Measurements from ENCODE around the gene CT55.
"Not testable (repeated sequence)": the region's sequence is repeated elsewhere in the genome, so short reads cannot be mapped to it uniquely, and the experiment has no call there.

The CT55 gene

DNA sequence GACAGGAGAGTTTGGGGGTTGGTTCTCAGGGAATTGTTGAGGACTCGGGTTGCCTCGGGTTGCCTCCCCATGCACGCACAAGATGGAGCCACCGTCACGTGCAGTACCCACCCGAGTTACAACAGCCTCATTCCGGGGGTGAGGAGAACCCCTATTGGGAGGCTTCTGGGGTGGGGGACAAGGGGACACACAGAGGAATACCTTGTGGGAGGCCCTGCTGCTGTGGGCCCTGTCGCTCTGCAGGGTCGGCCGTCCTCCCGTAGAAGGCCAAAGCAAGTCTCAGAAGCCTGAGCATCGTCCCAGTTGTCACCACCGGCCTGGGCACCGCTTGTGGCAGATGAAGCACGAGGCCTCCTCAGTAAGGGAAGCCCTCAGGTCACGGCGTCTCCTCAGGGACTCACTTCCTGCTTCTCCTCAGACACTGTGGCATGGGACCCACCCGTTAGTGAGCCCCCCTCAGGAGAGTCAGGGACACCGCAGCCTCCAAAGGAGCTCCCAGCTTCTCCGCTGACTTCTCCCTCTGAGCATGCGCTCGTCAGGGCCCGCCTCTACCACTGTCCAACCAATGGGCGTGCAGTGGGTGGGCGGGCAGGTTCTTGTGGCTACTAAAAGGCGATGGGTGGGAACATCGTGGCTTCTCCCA is at the start of gene CT55:
CT55 (minus strand) TSS at position 522 of the 643 bp plus-strand sequence; CDS start at position 295, 227 bp downstream.
- DNase-seq = no peak

DNA sequence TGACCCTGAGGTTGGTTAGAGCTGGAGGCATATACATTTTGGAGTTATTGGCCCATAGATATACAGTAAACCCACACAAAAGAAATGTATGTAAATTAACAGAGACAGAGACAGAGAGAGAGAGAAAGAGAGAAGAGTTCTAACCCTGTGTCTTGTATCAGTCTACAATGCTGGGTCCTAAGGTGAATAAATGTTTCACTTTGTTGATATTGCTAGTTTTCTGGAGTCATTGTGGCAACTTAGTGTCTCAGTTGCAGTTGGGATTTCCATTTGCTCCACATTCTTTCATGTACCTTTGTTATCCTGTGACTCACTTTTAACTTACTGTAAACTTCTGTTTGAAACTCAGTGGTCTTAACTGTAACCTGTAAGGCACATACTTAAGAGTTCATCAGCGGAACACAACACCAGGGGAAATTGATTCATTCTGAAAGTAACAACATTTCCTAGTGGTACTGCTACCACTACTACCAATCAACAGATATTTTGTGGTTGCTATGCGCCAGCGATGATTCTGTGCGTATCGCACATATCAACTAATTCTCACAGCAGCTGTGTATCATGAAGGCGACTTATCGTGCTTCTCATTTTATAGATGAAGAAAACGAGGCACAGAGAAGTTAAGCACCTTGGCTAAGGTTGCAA is 42.1 kb upstream of the CT55 start:
- no peak for DNase-seq

GRCh38 chrX:135206427-135206826 is 35.2 kb upstream of the CT55 start:
- not testable (repeated sequence) for DNase-seq

- no peak for DNase-seq
Measured at GRCh38 chrX:135200297-135200696, 29.1 kb upstream of the CT55 start.

- no peak for DNase-seq
Measured at GRCh38 chrX:135194684-135195083, 23.5 kb upstream of the CT55 start.

GRCh38 chrX:135193740-135194139 is 22.5 kb upstream of the CT55 start:
- no peak for DNase-seq

DNA sequence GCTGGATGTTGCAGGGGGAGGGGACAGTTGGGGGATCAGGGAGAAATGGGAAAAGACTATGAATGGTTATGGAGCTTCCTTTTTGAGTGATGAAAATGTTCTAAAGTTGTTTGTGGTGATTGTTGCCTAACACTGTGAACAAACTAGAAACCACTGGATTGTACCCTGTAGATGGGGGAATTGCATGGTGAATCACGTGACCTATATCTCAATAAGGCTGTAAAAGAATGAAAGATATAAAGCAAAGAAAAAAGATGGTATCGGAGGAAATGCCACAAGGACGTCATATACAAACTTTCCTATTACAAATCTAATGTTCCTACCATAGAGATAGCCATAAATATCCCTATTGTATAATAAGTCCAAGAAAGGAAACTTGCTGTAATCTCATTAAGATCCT is 20.6 kb upstream of the CT55 start:
- no peak for DNase-seq

DNA sequence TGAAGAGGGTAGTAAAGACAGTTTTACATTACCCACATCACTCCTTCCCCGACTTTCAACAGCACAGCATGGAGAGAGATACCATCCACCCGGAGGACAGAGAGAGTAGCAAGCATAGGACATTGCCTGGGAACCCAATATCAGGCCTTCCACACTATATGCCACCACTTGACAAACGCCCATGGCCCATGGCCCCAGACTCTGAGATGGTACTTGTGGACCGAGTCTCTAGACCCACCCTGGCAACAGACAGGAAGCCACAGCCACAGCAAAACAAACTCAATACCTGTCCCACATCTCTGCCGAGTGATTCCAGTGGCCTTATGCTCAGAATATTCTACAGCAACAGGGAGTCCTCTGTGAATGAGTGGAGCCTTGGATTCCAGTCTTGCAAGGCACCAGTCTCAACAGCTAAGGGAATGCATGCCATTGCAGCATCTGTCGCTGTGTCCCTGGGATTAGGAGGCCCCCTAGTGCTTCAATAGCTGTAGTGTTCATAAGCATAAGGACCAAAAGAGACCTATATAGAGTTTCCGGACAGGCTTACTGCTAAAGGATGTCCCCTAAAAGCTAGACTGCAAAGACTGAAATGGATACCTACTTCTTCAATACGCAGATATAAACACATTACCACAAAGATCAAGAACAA is 14.7 kb upstream of the CT55 start:
- peak; percentile 58 for DNase-seq

GRCh38 chrX:135178636-135179035 is 7.4 kb upstream of the CT55 start:
- DNase-seq = no peak

DNA sequence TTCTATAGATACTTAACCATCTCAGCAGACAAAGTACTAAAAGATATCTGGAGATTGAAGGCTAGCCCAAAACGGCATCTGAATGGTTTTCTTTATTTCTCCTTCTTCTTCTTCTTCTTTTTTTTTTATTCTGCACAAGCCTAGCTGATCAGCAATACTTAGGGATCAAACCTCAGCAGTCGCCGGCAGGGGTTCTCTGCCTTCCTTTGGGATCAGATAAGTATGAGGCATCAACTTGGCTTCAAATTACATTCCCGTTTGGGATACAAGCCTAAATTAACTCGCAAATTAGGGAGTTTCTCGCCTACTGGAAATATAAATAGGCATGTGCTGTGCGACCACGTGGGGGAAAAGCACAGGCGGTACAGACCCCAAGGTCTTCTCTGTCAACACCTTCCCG is 730 bp downstream of the CT55 start:
- DNase-seq = no peak

DNA sequence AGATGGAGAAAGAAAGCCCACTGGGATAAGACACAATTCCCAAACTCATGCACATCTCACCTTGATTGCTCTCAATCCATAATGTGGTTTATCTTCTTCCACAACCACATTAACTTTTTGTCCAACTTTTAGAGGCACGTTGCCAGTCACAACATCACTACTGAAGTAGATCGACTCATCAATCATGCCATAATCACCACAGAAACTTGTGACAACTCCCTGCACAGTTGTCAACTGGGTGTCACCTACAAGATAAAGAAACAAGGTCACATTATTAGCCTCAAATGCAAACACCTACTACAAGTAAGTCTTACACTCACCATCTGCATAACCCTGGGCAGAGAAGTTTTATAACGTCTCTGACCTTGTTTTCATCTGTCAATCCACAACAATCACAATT is 1.7 kb downstream of the CT55 start:
- DNase-seq = not testable (repeated sequence)

DNA sequence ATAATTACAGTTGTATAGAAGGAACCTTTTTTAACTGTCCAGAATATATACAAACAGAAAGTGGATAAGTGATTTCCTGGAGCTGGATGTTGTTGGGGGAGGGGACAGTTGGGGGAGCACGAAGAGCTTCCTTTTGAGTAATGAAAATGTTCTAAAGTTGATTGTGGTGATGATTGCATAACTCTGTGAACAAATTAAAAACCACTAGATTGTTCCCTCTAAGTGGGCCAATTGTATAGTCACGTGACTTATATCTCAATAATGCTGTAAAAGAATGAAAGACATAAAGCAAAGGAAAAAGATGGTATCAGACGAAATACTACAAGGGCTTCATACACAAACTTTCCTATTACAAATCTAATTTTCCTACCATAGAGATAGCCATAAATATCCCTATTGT is 2.7 kb downstream of the CT55 start:
- no peak for DNase-seq

DNA sequence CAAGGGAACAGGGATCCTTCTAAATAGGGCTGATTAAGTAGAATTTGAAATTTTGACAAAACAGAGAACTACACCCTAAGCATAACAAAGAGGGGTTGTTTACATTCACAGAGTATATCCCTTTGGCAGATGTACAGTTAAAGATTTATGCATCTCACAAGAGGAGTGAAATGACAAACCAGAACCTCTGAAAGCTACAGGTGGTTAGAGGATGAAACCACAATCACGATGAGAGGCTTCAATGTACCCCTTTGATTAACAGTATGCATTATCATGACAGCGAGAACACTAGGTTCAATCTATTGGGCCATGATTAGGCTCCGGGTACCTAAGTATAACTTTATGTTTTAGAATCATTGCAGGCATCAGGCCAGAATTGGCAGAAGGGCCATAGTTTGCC is 16.5 kb downstream of the CT55 start:
- DNase-seq = not testable (repeated sequence)

GRCh38 chrX:135126145-135126544 is 45.1 kb downstream of the CT55 start:
- DNase-seq = not testable (repeated sequence)

- not testable (repeated sequence) for DNase-seq
Measured at GRCh38 chrX:135120056-135120576, 51.1 kb downstream of the CT55 start, which contains the start of gene ETDB. ETDB (minus strand) TSS chrX:135120526; CDS start chrX:135119261, 1,265 bp downstream.

DNA sequence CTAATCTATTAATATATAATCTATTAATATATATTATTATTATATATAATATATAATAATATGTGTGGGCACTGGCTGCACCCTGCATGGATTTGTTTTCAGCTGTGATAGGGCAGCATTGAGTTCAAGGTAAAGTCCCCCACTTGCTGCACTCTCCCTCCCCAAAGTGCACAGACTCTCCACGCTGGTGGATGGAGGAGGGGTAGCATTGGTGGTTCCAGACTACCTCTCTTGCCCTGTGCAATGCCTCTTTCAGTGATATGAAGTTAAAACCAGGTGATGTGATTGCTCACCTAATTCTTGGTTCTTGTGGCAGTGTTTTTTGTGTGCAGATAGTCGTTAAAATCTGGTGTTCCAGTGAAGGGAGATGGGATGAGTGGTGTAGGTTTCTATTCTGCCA is 55.1 kb downstream of the CT55 start:
- not testable (repeated sequence) for DNase-seq

- no peak for DNase-seq
Measured at GRCh38 chrX:135114392-135114791, 56.8 kb downstream of the CT55 start.

DNA sequence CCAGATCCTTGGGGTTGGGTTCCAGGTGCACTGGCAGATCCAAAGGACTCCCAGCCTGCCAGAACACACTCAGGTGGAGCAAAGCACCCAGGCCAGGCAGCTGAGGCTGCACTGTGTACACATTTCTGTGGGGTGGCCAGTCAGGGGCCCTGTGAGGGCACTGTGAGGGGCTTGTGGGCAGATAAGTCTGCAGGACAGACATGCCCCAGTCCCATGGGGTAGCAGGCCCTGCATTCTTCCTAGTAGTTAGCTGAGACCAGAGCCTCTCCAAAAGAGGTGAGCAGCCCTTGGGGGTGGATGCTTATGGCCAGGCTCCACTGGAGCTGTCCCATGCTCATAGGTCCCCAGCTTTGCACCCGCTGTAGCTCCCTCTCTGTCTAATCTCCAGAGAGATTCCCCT is 58.5 kb downstream of the CT55 start:
- no peak for DNase-seq

GRCh38 chrX:135112096-135112729 is 59.0 kb downstream of the CT55 start:
- DNase-seq = peak; percentile 49

DNA sequence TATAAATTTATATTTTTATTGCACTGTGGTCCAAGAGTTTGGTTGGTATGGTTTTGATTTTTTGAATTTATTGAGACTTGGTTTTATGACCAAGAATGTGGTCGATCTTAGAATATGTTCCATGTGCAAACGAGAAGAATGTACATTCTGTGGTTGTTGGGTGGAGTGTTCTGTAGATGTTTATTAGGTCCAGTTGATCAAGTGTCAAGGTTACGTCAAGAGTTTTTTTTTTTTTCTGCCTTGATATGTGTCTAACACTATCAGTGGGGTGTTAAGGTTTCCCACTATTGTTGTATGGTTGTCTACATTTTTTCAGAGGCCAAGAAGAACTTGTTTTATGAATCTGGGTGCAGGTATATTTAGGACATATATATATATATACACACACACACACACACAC is 61.6 kb downstream of the CT55 start:
- no peak for DNase-seq
